Activated CD4-positive, alpha-beta T cell treated with anti-CD3 and anti-CD28 coated beads, Interleukin-2, amount 10 ng/mL, durations not matched to agents 24 days and 14 days (primary cell): ENCODE measurements around the gene CSNK2A2. TPM values are rescaled to one million over a fixed set of nuclear protein-coding genes. Genes with fewer than 3 reads are reported as not detected.

ENCODE experiments used
- DNase-seq: peaks from one replicate; pipeline ENCODE4 v3.0.0; 2022
- H3K27ac Mint-ChIP-seq: one replicate; pipeline ENCODE4 v1.8.0; 2022; ENCODE audit warnings: mild to moderate bottlenecking, mixed read lengths
- H3K27me3 Mint-ChIP-seq: one replicate; pipeline ENCODE4 v1.8.0; 2022; ENCODE audit warnings: mixed read lengths
- H3K36me3 Mint-ChIP-seq: one replicate; pipeline ENCODE4 v1.8.0; 2022; ENCODE audit warnings: low read depth, mild to moderate bottlenecking, mixed read lengths
- H3K4me1 Mint-ChIP-seq: one replicate; pipeline ENCODE4 v1.8.0; 2021; ENCODE audit warnings: mixed read lengths
- H3K4me3 Mint-ChIP-seq: one replicate; pipeline ENCODE4 v1.8.0; 2022; ENCODE audit warnings: mild to moderate bottlenecking, moderate library complexity, mixed read lengths
- H3K9me3 Mint-ChIP-seq: one replicate; pipeline ENCODE4 v1.8.0; 2021; ENCODE audit warnings: mixed read lengths
- intact Hi-C: fragments of 100-400 bp; cut with micrococcal nuclease; formaldehyde crosslinking; loops from one replicate; pipeline ENCODE4 v1.15.1; 2023
- total RNA-seq: library from RNA; stranded (reverse); gene quantifications from 2 replicates; pipeline ENCODE4 v1.2.3, GENCODE V29; 2022

CSNK2A2 gene
- total RNA-seq, 1 donor from 2014 or later, result 96.7 TPM

GRCh38 chr16:58212824-58213655, 15.1 kb upstream of the CSNK2A2 start:
- intact Hi-C loops, result no loop called here
- peaks cover 22% of the 10 kb centered on the region for H3K27me3 Mint-ChIP-seq
- H3K36me3 Mint-ChIP-seq, result no peaks in the 10 kb centered on the region
- peaks cover 4% of the 10 kb centered on the region for H3K9me3 Mint-ChIP-seq
- H3K4me1 Mint-ChIP-seq, result no peaks in the 10 kb centered on the region
- no peak for DNase-seq
- H3K27ac Mint-ChIP-seq, result no peak overlapping the region
- H3K4me3 Mint-ChIP-seq, result no peak overlapping the region

- peaks cover 2% of the 10 kb centered on the region for H3K4me1 Mint-ChIP-seq
- H3K27ac Mint-ChIP-seq, result no peak overlapping the region
- intact Hi-C loops, result no loop called here
- DNase-seq, result no peak
- H3K9me3 Mint-ChIP-seq, result no peaks in the 10 kb centered on the region
- H3K36me3 Mint-ChIP-seq, result no peaks in the 10 kb centered on the region
- H3K27me3 Mint-ChIP-seq, result peaks cover 21% of the 10 kb centered on the region
- H3K4me3 Mint-ChIP-seq, result no peak overlapping the region
Observed at GRCh38 chr16:58211846-58212245, 13.9 kb upstream of the CSNK2A2 start.

- Mint-ChIP-seq H3K36me3 (no peaks in the 10 kb centered on the region), H3K4me1 (peaks cover 2% of the 10 kb centered on the region), H3K27ac (no peak overlapping the region), H3K27me3 (peaks cover 22% of the 10 kb centered on the region), H3K4me3 (no peak overlapping the region), H3K9me3 (no peaks in the 10 kb centered on the region)
- intact Hi-C loops, result no loop called here
- DNase-seq, result no peak
Observed at GRCh38 chr16:58211245-58211644, 13.3 kb upstream of the CSNK2A2 start.

GRCh38 chr16:58205276-58206036, 7.5 kb upstream of the CSNK2A2 start:
- Mint-ChIP-seq H3K36me3 (no peaks in the 10 kb centered on the region), H3K4me1 (peaks cover 2% of the 10 kb centered on the region), H3K4me3 (no peak overlapping the region), H3K27me3 (peaks cover 35% of the 10 kb centered on the region), H3K27ac (no peak overlapping the region), H3K9me3 (no peaks in the 10 kb centered on the region)
- no peak for DNase-seq
- intact Hi-C loops, result no loop called here

- DNase-seq, result no peak
- Mint-ChIP-seq H3K27ac (no peak overlapping the region), H3K9me3 (no peaks in the 10 kb centered on the region), H3K4me3 (no peak overlapping the region), H3K36me3 (peaks cover 11% of the 10 kb centered on the region), H3K4me1 (peaks cover 15% of the 10 kb centered on the region), H3K27me3 (peaks cover 46% of the 10 kb centered on the region)
- intact Hi-C loops, result no loop called here
Observed at GRCh38 chr16:58201163-58201562, 3.3 kb upstream of the CSNK2A2 start.

GRCh38 chr16:58200004-58200797, 2.3 kb upstream of the CSNK2A2 start:
- intact Hi-C loops, result no loop called here
- Mint-ChIP-seq H3K4me3 (no peak overlapping the region), H3K27ac (no peak overlapping the region), H3K9me3 (no peaks in the 10 kb centered on the region), H3K4me1 (peaks cover 23% of the 10 kb centered on the region), H3K36me3 (peaks cover 19% of the 10 kb centered on the region), H3K27me3 (peaks cover 40% of the 10 kb centered on the region)
- DNase-seq, result no peak

GRCh38 chr16:58198803-58199411, 1.0 kb upstream of the CSNK2A2 start:
- no peak for DNase-seq
- Mint-ChIP-seq H3K36me3 (peaks cover 28% of the 10 kb centered on the region), H3K4me1 (peaks cover 30% of the 10 kb centered on the region), H3K9me3 (no peaks in the 10 kb centered on the region), H3K4me3 (peak overlapping the region; percentile 86), H3K27ac (peak overlapping the region; percentile 80), H3K27me3 (peaks cover 32% of the 10 kb centered on the region)
- intact Hi-C loops, result loop anchor here (1.0 to 5.0 kb wide), 3 partner anchors 38 to 177 kb away; partner anchors contain the start of gene CFAP20

- H3K27ac Mint-ChIP-seq, result peak overlapping the region; percentile 88
- intact Hi-C loops, result loop anchor here (1.0 to 5.0 kb wide), 3 partner anchors 39 to 175 kb away; partner anchors contain the start of gene CFAP20
- peak overlapping the region; percentile 95 for H3K4me3 Mint-ChIP-seq
- H3K9me3 Mint-ChIP-seq, result no peaks in the 10 kb centered on the region
- peaks cover 39% of the 10 kb centered on the region for H3K36me3 Mint-ChIP-seq
- H3K27me3 Mint-ChIP-seq, result peaks cover 28% of the 10 kb centered on the region
- DNase-seq, result peak; percentile 74
- H3K4me1 Mint-ChIP-seq, result peaks cover 36% of the 10 kb centered on the region
Observed at GRCh38 chr16:58197314-58198012, 443 bp downstream of the CSNK2A2 start.

- Mint-ChIP-seq H3K27me3 (peaks cover 24% of the 10 kb centered on the region), H3K36me3 (peaks cover 44% of the 10 kb centered on the region), H3K4me3 (peak overlapping the region; percentile 95), H3K4me1 (peaks cover 36% of the 10 kb centered on the region), H3K27ac (peak overlapping the region; percentile 88), H3K9me3 (no peaks in the 10 kb centered on the region)
- intact Hi-C loops, result loop anchor here (5.0 kb wide), 1 partner anchor 175 kb away; no protein-coding TSS in a partner anchor
- peak; percentile 61 for DNase-seq
Observed at GRCh38 chr16:58196898-58197313, 1.0 kb downstream of the CSNK2A2 start.

- Mint-ChIP-seq H3K27ac (peak overlapping the region; percentile 20), H3K36me3 (peaks cover 54% of the 10 kb centered on the region), H3K27me3 (peaks cover 17% of the 10 kb centered on the region), H3K4me3 (peak overlapping the region; percentile 95), H3K4me1 (peaks cover 39% of the 10 kb centered on the region), H3K9me3 (no peaks in the 10 kb centered on the region)
- no peak for DNase-seq
- intact Hi-C loops, result loop anchor here (5.0 kb wide), 1 partner anchor 173 kb away; no protein-coding TSS in a partner anchor
Observed at GRCh38 chr16:58195771-58196170, 2.1 kb downstream of the CSNK2A2 start.

GRCh38 chr16:58195344-58195743, 2.6 kb downstream of the CSNK2A2 start:
- Mint-ChIP-seq H3K36me3 (peaks cover 58% of the 10 kb centered on the region), H3K27me3 (peaks cover 16% of the 10 kb centered on the region), H3K9me3 (no peaks in the 10 kb centered on the region), H3K4me3 (peak overlapping the region; percentile 30), H3K4me1 (peaks cover 41% of the 10 kb centered on the region), H3K27ac (peak overlapping the region; percentile 23)
- intact Hi-C loops, result loop anchor here (5.0 kb wide), 1 partner anchor 173 kb away; no protein-coding TSS in a partner anchor
- DNase-seq, result no peak

GRCh38 chr16:58194790-58195189, 3.1 kb downstream of the CSNK2A2 start:
- DNase-seq, result no peak
- peaks cover 63% of the 10 kb centered on the region for H3K36me3 Mint-ChIP-seq
- H3K9me3 Mint-ChIP-seq, result no peaks in the 10 kb centered on the region
- peaks cover 11% of the 10 kb centered on the region for H3K27me3 Mint-ChIP-seq
- H3K27ac Mint-ChIP-seq, result no peak overlapping the region
- intact Hi-C loops, result loop anchor here (5.0 kb wide), 1 partner anchor 172 kb away; no protein-coding TSS in a partner anchor
- no peak overlapping the region for H3K4me3 Mint-ChIP-seq
- H3K4me1 Mint-ChIP-seq, result peaks cover 41% of the 10 kb centered on the region
